D721Med (cell line): Measurements from ENCODE around the gene NR1H2.
A peak's percentile ranks its signal among the peaks of the same experiment; 100 is the strongest.
"Not testable (repeated sequence)": the region's sequence is repeated elsewhere in the genome, so short reads cannot be mapped to it uniquely, and the experiment has no call there.

Source experiments
- DNase-seq: peaks from one replicate; pipeline ENCODE4 v3.0.0; 2011; ENCODE audit warnings: low spot score; ENCODE audit not compliant: insufficient read length
- FAIRE-seq: peaks from 2 replicates; lab custom pipeline; 2011; peaks lifted over from hg19 to GRCh38; lab: Jason Lieb, UNC
- TF ChIP-seq, protein P1 (sequence below): IDR thresholded peaks from 2 replicates; pipeline ENCODE4 v1.5.1; 2012; ENCODE audit warnings: mild to moderate bottlenecking, control low read depth; ENCODE audit not compliant: insufficient read depth; ENCODE audit errors: missing control alignments

Gene NR1H2

DNA sequence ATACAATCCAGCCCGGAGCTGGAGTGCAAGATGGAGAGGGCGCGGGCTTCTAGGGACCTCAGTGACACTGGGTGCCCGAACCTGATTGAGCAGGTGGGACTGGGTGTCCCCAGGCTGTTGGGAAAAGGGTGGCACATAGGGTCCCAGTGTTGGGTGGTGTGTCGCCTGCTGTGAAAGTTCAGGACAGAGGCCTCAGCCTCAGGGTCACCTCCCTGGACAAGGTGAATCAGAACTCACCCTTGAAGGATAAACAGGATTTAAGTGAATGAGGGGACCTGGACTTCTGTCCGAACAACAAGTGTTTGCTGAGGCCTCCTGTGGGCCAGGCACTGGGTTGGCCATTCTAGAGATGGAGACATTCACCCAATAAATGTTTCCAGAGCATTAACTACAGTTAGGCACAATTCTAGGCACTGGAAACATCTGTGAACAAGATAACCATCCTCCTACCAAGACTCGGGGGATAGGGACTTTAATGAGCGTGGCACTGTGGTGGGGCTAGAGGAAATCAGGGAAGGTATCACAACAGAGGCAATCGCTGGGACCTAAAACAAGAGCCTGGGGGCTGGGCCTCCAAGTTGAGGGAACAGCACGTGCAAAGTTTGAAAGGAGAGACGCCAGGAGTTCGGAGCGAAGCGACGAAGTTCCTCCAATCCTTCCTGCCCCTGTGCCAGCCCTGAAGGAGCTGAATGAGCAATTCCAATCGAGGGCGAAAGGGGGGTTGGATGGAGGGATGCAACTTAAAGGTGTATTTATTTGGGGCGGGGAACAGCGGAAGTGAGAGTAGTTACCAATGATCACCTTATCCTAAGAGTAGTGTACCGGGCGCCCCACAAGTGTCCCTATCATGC lies 7.0 kb downstream of the NR1H2 start:
- DNase-seq (no peak), FAIRE-seq (no peak)
- TF ChIP-seq, protein P1, sequence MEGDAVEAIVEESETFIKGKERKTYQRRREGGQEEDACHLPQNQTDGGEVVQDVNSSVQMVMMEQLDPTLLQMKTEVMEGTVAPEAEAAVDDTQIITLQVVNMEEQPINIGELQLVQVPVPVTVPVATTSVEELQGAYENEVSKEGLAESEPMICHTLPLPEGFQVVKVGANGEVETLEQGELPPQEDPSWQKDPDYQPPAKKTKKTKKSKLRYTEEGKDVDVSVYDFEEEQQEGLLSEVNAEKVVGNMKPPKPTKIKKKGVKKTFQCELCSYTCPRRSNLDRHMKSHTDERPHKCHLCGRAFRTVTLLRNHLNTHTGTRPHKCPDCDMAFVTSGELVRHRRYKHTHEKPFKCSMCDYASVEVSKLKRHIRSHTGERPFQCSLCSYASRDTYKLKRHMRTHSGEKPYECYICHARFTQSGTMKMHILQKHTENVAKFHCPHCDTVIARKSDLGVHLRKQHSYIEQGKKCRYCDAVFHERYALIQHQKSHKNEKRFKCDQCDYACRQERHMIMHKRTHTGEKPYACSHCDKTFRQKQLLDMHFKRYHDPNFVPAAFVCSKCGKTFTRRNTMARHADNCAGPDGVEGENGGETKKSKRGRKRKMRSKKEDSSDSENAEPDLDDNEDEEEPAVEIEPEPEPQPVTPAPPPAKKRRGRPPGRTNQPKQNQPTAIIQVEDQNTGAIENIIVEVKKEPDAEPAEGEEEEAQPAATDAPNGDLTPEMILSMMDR = no peak

DNA sequence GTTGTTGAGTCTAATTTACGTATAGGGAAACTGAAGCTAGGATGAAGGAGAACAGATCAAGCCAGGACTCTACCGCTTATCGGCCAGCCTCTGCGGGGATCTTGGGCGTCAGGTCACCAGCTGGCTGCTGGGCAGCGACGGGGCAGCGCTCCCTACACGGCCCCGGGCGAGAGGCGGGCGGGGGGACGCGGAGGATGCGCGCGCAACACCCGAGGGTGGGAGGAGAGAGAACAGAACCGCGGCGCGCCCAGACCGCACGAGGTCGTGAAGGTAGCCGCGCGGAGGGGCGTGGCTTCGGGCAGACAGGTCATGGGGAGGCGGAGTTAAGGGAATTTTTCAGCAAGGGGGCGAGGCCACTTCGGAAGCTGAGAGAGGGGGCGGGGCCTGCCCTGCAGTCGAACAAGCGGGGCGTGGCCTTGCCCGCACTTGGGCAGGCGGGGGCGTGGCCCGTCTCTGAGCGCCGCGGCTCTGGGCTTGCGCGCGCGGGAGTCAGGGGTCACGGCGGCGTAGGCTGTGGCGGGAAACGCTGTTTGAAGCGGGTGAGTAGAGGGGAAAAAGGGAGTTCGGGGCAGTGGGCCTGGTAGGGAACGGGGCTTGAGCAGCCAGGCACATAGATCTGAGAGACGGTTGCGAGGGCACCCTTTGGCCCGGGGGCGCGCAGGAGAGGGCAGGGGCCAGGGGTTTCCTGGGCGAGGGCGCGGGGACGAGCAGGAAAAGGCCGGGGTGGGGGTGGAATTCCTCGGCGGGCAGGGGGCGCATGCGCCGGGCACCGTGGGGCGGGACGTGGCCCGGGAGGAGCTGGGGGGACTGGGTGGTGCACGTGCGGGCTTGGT lies 7.8 kb downstream of the NR1H2 start, which contains the start of gene POLD1:
POLD1 (plus strand) TSS at position 496 of the 833 bp plus-strand sequence. CDS start 14,505 bp downstream, outside the sequence.
- FAIRE-seq = no peak
- TF ChIP-seq, protein P1 = no peak
- peak; percentile 96 for DNase-seq

DNA sequence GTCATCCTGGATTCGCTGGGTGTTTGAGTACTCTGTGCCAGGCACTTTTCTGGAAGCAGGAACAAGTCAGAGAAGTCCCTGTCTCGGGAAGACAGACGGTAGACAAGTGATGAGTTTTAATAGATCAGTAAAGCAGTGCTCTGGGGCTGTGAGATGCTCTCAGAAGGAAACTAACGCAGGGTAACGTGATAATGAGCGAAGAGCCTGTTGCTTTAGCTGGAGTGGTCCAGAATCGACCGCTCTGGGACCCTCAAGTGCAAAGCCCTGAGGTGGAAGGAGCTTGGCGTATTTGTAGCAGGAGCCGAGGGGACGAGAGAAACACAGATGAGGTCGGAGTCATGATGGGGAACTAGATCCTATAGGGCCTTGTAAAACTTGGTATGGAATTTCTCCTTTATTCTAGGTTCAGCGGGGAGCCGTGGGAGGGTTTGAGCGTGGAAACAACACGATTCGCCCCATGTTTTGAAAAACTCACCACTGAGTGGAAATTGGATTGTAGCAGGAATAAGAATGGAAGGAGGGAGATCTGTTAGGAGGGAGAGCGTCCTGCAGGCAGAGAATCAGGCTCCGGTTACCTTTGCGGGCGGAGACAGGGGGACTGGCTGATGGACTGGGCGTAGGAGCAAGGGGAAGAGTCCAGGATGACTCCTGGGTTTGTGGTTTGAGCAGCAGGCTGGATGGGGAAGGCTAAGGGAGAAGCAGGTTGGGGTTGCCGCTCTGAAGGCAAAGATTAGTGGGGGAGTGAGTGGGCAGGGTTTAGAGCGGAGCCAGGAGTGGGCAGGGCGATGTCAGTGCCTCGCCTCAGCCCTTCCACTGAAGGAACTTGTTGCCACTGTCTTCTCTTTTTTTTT lies 8.7 kb downstream of the NR1H2 start:
- DNase-seq = no peak
- FAIRE-seq = no peak
- TF ChIP-seq, protein P1 = no peak

DNA sequence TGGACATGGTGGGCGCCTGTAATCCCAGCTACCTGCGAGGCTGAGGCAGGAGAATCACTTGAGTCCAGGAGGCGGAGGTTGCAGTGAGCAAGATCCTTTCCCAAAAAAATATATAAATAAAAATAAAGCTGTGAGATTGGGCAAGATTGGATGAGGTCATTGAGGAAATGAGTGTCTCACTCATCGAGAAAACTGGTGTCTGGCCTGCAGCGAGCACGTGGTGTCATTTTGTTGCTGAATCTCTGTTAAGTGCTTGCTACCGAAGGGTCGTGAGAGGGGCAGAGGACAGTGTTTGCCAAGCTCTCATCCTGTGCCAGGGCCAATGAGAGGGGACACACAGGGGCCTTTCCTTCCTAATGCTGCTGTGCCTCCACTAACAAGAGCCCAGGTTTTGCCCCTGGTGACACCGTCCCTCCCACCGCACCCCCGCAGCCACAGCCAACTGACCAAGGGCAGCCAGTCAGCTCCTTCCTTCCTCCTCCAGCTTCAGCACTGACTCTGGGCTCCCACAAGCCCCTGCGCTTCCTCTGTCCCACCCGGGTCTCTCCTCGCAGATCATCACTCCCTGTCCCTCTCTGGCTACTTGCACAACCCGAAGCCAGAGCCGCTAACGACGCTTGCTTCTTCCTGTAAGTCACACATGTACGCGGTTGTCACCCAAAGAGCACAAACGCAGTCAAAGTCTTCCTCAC lies 11.1 kb downstream of the NR1H2 start:
- no peak for DNase-seq
- TF ChIP-seq, protein P1 = no peak
- no peak for FAIRE-seq

DNA sequence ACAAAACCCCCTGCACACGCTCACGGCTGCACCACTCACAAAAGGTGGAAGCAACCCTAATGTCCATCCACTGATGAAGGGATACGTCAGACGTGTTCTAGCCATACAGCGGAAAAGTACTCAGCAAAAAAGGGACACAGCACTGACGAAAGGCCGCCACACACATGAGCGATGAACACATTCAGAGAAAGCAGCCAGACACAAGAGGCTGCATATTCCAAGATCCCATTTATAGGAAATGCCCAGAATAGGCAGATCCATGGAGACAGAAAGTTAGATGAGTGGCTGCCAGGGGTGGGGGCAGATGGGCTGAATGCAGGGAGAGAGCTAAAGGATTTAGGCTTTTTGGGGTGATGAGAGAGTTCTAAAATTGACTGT lies 11.6 kb downstream of the NR1H2 start:
- TF ChIP-seq, protein P1 = no peak
- FAIRE-seq (no peak), DNase-seq (no peak)

DNA sequence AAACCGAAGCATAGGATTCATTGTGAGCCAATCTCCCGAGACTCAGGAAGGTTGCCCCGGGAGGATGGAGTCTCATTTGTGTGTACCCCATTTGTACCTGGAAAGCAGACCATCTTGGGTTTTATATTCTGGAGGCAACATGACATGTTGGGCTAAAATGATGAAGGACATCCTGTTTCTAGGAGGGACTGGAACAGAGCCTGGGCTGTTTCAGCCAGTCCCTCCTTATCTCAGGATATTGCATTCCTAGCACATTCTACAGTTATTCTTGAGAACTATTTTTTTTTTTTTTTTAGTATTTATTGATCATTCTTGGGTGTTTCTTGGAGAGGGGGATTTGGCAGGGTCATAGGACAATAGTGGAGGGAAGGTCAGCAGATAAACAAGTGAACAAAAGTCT lies 14.0 kb downstream of the NR1H2 start:
- not testable (repeated sequence) for FAIRE-seq, DNase-seq

DNA sequence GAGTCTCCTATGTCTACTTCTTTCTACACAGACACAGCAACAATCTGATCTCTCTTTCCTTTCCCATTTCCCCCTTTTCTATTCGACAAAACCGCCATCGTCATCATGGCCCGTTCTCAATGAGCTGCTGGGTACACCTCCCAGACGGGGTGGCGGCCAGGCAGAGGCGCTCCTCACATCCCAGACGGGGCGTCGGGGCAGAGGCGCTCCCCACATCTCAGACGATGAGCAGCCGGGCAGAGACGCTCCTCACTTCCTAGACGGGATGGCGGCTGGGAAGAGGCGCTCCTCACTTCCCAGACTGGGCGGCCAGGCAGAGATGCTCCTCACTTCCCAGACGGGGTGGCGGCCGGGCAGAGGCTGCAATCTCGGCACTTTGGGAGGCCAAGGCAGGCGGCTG lies 14.7 kb downstream of the NR1H2 start:
- not testable (repeated sequence) for FAIRE-seq, DNase-seq
